Measurements from ENCODE around the gene ENO2.
A peak's percentile ranks its signal among the peaks of the same experiment; 100 is the strongest.
"Not testable (repeated sequence)": the region's sequence is repeated elsewhere in the genome, so short reads cannot be mapped to it uniquely, and the experiment has no call there.

ENO2 gene

GRCh38 chr12:6883252-6883651, 31.1 kb upstream of the ENO2 start:
- Histone ChIP-seq H3K9ac (ENCODE audit: low read length) (no peak overlapping the region), H3K9me3 (ENCODE audit: insufficient read depth, low read length) (no peaks in the 10 kb centered on the region), H3K4me2 (ENCODE audit: low read length) (no peak overlapping the region), H3K36me3 (replicated peaks; ENCODE audit: low read depth, low read length) (no peaks in the 10 kb centered on the region), H3K4me1 (ENCODE audit: low read length) (peaks cover 24% of the 10 kb centered on the region), H3K79me2 (ENCODE audit: low read length) (no peaks in the 10 kb centered on the region), H2AFZ (ENCODE audit: low read depth, low read length) (no peak overlapping the region), H4K20me1 (ENCODE audit: insufficient read depth, low read length) (no peaks in the 10 kb centered on the region), H3K27me3 (ENCODE audit: low read depth, low read length) (no peaks in the 10 kb centered on the region), H3K27ac (ENCODE audit: low read length) (no peak overlapping the region), H3K4me3 (ENCODE audit: low read length) (no peak overlapping the region)
- TF ChIP-seq EZH2phosphoT487 (IDR thresholded peaks at IDR 0.05; ENCODE audit: low read depth): no peak
- TF ChIP-seq CTCF (IDR thresholded peaks at IDR 0.05; ENCODE audit: low read depth, low read length): no peak

GRCh38 chr12:6883683-6884082, 30.7 kb upstream of the ENO2 start:
- TF ChIP-seq CTCF (IDR thresholded peaks at IDR 0.05; ENCODE audit: low read depth, low read length) (no peak), EZH2phosphoT487 (IDR thresholded peaks at IDR 0.05; ENCODE audit: low read depth) (no peak)
- H2AFZ ChIP-seq (ENCODE audit: low read depth, low read length): no peak overlapping the region
- H3K79me2 ChIP-seq (ENCODE audit: low read length): no peaks in the 10 kb centered on the region
- no peaks in the 10 kb centered on the region for H3K9me3 ChIP-seq (ENCODE audit: insufficient read depth, low read length)
- H3K4me2 ChIP-seq (ENCODE audit: low read length): no peak overlapping the region
- H3K27ac ChIP-seq (ENCODE audit: low read length): no peak overlapping the region
- no peak overlapping the region for H3K9ac ChIP-seq (ENCODE audit: low read length)
- H3K36me3 ChIP-seq (replicated peaks; ENCODE audit: low read depth, low read length): no peaks in the 10 kb centered on the region
- H3K27me3 ChIP-seq (ENCODE audit: low read depth, low read length): no peaks in the 10 kb centered on the region
- no peak overlapping the region for H3K4me3 ChIP-seq (ENCODE audit: low read length)
- no peaks in the 10 kb centered on the region for H4K20me1 ChIP-seq (ENCODE audit: insufficient read depth, low read length)
- H3K4me1 ChIP-seq (ENCODE audit: low read length): peaks cover 25% of the 10 kb centered on the region

- Histone ChIP-seq H3K4me3 (ENCODE audit: low read length) (no peak overlapping the region), H3K9ac (ENCODE audit: low read length) (no peak overlapping the region), H4K20me1 (ENCODE audit: insufficient read depth, low read length) (no peaks in the 10 kb centered on the region), H3K79me2 (ENCODE audit: low read length) (no peaks in the 10 kb centered on the region), H3K36me3 (replicated peaks; ENCODE audit: low read depth, low read length) (no peaks in the 10 kb centered on the region), H3K27me3 (ENCODE audit: low read depth, low read length) (no peaks in the 10 kb centered on the region), H3K4me2 (ENCODE audit: low read length) (no peak overlapping the region), H3K4me1 (ENCODE audit: low read length) (peaks cover 25% of the 10 kb centered on the region), H2AFZ (ENCODE audit: low read depth, low read length) (no peak overlapping the region), H3K9me3 (ENCODE audit: insufficient read depth, low read length) (no peaks in the 10 kb centered on the region), H3K27ac (ENCODE audit: low read length) (no peak overlapping the region)
- TF ChIP-seq CTCF (IDR thresholded peaks at IDR 0.05; ENCODE audit: low read depth, low read length) (no peak), EZH2phosphoT487 (IDR thresholded peaks at IDR 0.05; ENCODE audit: low read depth) (no peak)
Observed at GRCh38 chr12:6884539-6884938, 29.8 kb upstream of the ENO2 start.

GRCh38 chr12:6886206-6886999, 28.0 kb upstream of the ENO2 start:
- not testable (repeated sequence) for H3K27me3 ChIP-seq (ENCODE audit: low read depth, low read length); H3K9ac ChIP-seq (ENCODE audit: low read length); H3K79me2 ChIP-seq (ENCODE audit: low read length); H3K9me3 ChIP-seq (ENCODE audit: insufficient read depth, low read length); H3K36me3 ChIP-seq (replicated peaks; ENCODE audit: low read depth, low read length); H3K4me3 ChIP-seq (ENCODE audit: low read length); H2AFZ ChIP-seq (ENCODE audit: low read depth, low read length); H4K20me1 ChIP-seq (ENCODE audit: insufficient read depth, low read length)
- peak overlapping the region; percentile 21 for H3K27ac ChIP-seq (ENCODE audit: low read length)
- H3K4me2 ChIP-seq (ENCODE audit: low read length): peak overlapping the region; percentile 24; the same call in 1 of the 2 replicates
- H3K4me1 ChIP-seq (ENCODE audit: low read length): peaks cover 32% of the 10 kb centered on the region

All from OCI-LY3 (cell line).